Mesodermal cell (in vitro differentiated cells): ENCODE data around the gene GPC5.
"Not testable (repeated sequence)": the region's sequence is repeated elsewhere in the genome, so short reads cannot be mapped to it uniquely, and the experiment has no call there.

Experiments used
- H3K27ac ChIP-seq: 2 replicates; pipeline ENCODE4 v1.7.0; 2013; ENCODE audit warnings: mild to moderate bottlenecking, low read depth, low read length, moderate library complexity; ENCODE audit not compliant: severe bottlenecking
- H3K36me3 ChIP-seq: 2 replicates; pipeline ENCODE4 v1.7.1; 2013; ENCODE audit warnings: mild to moderate bottlenecking, low read length, moderate library complexity; ENCODE audit not compliant: control insufficient read depth, insufficient read depth
- H3K4me1 ChIP-seq: one replicate; pipeline ENCODE4 v1.7.1; 2013; ENCODE audit warnings: mild to moderate bottlenecking, low read length; ENCODE audit not compliant: insufficient read depth, control insufficient read depth, poor library complexity, severe bottlenecking
- H3K4me3 ChIP-seq: 2 replicates; pipeline ENCODE4 v1.7.0; 2013; ENCODE audit warnings: low read length, control low read depth, mild to moderate bottlenecking; ENCODE audit not compliant: insufficient read depth, poor library complexity, severe bottlenecking; ENCODE audit errors: extremely low read depth
- H3K9me3 ChIP-seq: 2 replicates; pipeline ENCODE4 v1.7.1; 2013; ENCODE audit warnings: mild to moderate bottlenecking, low read length, moderate library complexity; ENCODE audit not compliant: control insufficient read depth
- WGBS, 2 experiments: methylation state at CpG; one replicate each; pipeline ENCODE4 v1.1.5; 2013; ENCODE audit warnings: missing lambda C conversion rate in 2 of 2; ENCODE audit not compliant: insufficient coverage in 2 of 2; 5-methylcytosine and 5-hydroxymethylcytosine counted together

Gene GPC5

DNA sequence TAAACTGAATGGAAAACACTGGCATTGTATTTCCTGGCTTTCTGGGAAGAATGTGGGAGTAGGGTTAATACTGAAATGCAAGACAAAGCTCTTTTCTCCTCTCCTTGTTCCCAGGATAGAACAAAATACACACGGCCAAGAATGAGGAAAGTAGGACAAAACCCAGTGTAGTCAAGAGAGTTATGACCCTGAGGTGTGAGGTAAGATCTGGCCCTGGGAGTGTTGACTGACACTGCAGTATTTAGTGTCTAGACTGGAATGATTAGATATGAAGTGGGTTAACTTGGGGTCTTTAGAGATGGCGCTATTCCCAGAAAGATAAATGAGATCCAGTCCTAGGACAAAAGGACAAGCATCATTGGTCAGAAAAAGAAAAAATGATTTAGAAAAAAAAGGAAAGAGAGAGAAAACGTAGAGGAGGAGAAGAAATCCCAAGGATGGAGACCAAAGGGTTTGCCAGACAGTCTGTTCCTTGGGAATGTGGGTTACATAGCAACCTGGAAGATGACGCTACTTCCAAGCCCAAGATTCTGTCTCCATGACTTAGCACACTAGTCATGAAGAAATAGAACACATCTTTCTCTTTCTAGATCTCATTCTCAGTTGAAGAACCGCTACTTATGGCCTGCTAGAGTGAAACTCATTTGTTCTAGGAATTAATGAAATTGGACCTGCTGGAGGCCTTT is 1284.6 kb downstream of the GPC5 start:
- Histone ChIP-seq H3K9me3 (no peaks in the 10 kb centered on the region), H3K27ac (no peak overlapping the region), H3K36me3 (no peaks in the 10 kb centered on the region), H3K4me1 (no peaks in the 10 kb centered on the region), H3K4me3 (no peak overlapping the region)
- WGBS, 2 experiments: 78 to 88% methylated on average over 2 of the region's 5 CpGs

DNA sequence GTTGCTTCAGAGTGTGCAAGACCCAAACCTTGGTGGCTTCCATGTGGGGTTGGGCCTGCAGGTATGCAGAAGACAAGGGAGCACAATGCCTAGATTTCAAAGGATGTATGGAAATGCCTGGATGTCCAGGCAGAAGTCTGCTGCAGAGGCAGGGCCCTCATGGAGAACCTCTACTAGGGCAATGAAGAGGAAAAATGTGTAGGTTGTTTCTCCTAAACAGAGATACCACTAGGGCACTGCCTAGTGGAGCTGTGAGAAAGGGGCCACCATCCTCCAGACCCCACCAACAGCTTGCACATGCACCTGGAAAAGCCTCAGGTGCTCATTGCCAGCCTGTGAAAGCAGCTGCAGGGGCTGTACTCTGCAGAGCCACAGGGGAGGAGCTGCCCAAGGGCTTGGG is 1295.6 kb downstream of the GPC5 start:
- Histone ChIP-seq H3K27ac (no peak overlapping the region), H3K9me3 (no peaks in the 10 kb centered on the region), H3K36me3 (no peaks in the 10 kb centered on the region), H3K4me1 (no peaks in the 10 kb centered on the region), H3K4me3 (no peak overlapping the region)

DNA sequence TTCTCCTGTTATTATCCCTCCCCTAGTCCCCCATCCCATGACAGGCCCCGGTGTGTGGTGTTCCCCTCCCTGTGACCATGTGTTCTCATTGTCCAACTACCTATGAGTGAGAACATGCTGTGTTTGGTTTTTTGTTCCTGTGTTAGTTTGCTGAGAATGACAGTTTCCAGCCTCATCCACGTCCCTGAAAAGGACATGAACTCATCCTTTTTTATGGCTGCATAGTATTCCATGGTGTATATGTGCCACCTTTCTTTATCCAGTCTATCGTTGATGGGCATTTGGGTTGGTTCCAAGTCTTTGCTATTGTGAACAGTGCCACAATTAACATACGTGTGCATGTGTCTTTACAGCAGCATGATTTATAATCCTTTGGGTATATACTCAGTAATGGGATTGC is 1297.4 kb downstream of the GPC5 start:
- WGBS, 2 experiments: 84 to 100% methylated on average over 1 to 2 of the region's 4 CpGs
- not testable (repeated sequence) for H3K36me3 ChIP-seq, H3K4me3 ChIP-seq, H3K27ac ChIP-seq, H3K9me3 ChIP-seq, H3K4me1 ChIP-seq

DNA sequence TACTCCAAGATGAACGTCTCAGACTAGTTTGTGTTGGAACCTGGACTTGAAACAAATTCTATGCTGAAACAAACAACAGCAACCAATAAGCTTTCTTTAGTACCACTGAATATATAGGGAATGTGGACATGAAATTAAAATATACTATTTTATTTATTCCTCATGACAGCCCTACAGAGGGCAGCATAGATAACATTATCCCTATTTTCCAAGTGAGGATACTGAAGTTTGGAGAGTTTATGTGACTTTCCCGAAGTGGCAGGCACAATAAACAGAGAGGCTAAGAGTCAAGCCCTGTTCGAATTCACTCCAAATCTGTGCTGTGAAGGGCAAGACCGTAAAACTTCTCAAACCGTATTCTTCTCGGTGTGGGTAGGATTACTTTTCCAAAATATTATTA is 1318.3 kb downstream of the GPC5 start:
- Histone ChIP-seq H3K27ac (no peak overlapping the region), H3K9me3 (no peaks in the 10 kb centered on the region), H3K4me1 (no peaks in the 10 kb centered on the region), H3K36me3 (no peaks in the 10 kb centered on the region), H3K4me3 (no peak overlapping the region)
- 78 to 93% methylated on average over 3 of the region's 6 CpGs for WGBS, 2 experiments

DNA sequence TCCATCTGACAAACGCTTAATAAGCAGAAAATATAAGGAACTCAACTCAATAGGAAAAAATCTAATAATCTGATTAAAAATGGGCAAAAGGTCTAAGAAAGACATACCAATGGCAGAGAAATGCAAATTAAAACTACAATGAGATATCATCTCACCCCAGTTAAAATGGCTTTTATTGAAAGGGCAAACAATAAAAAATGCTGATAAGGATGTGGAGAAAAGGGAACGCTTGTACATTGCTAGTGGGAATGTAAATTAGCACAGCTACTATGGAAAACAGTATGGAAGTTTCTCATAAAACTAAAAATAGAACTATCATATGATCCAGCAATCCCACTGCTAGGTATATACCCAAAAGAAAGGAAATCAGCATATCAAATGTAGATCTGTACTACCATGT is 1319.4 kb downstream of the GPC5 start:
- Histone ChIP-seq H3K4me3 (no peak overlapping the region), H3K27ac (no peak overlapping the region), H3K9me3 (no peaks in the 10 kb centered on the region), H3K36me3 (no peaks in the 10 kb centered on the region), H3K4me1 (no peaks in the 10 kb centered on the region)
- WGBS, 2 experiments: no CpG with 5 or more reads among the region's 2 CpGs

DNA sequence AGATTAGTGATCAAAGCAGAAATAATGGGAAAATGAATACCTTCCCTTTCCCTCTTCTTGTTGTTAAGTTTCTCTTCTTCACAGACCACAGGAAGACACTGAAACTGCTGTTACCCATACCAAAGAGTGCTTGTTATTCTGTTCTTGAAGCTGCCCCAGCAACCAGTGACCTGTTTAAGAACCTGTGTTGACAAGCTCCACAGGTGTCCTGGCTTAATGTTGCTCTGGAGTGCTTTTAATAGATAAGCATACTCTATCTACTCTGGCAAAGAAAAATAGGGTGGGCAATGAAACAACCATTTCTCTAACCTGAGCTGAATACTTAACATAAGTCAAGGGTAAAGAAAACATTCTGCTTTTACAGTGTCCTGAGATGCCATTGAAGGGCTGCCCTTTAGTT is 1321.4 kb downstream of the GPC5 start:
- Histone ChIP-seq H3K36me3 (no peaks in the 10 kb centered on the region), H3K4me3 (no peak overlapping the region), H3K4me1 (no peaks in the 10 kb centered on the region), H3K27ac (no peak overlapping the region), H3K9me3 (no peaks in the 10 kb centered on the region)

DNA sequence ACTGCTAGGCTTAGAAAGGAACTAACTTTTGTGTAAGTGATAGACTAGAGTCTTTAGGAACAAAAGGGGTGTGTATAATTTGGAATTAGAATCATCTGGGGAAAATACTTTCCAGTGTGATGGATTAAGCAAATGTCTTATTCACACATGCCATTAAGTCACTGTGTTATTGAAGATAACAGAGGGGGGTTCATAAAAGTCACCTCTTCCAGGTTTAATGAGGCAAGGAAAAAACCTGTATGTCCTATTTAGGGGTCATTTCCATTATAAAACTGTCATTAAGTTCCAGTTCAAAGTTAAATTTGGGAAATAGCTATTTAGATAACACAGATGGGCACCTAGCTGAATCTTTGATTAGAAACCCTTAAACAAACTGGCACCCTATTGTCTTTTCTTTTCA is 1323.2 kb downstream of the GPC5 start:
- Histone ChIP-seq H3K4me1 (no peaks in the 10 kb centered on the region), H3K9me3 (no peaks in the 10 kb centered on the region), H3K36me3 (no peaks in the 10 kb centered on the region), H3K27ac (no peak overlapping the region), H3K4me3 (no peak overlapping the region)

DNA sequence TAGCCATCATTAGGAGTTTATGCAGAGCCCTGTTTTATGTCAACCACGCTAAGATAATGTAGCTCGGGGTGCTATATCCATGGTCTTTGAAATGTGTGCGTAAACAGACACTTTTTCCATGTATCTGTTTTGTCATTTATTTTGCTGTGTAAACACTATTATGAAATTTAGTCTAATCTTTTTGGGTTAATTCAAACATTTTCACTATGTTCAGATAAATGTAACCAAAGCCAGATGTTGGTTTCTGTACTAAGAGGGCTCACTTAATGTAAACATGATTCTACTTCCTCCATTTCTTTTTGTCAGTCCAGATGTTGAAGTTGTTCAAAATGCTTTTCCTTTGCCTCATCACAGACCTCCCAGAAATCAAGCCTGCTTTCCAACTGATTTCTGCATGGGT is 1328.7 kb downstream of the GPC5 start:
- H3K4me1 ChIP-seq: no peaks in the 10 kb centered on the region
- H3K4me3 ChIP-seq: no peak overlapping the region
- WGBS, 2 experiments: 100% methylated on average over 2 of the region's 3 CpGs; no CpG with 5 or more reads in 1 of the 2 experiments
- no peaks in the 10 kb centered on the region for H3K9me3 ChIP-seq
- no peak overlapping the region for H3K27ac ChIP-seq
- H3K36me3 ChIP-seq: no peaks in the 10 kb centered on the region

DNA sequence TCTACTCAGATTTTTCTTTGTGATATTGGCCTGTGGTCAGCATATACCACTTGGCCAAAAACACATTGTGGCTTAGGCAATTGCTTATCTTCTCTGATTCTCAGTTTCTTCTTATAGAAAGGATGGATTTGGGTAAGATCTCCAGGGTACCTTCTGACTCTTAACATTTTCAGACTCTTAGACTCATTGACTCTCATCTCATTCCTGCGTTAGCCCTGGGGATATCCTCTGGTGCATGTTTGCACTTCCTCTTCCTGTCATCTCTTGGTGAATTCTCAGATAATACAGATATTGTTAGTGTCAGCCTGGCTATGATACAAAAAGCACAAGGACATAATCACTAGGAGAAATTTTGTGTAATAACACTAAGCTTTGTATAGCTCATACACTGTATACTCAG is 1335.6 kb downstream of the GPC5 start:
- H3K4me3 ChIP-seq: no peak overlapping the region
- peaks cover 3% of the 10 kb centered on the region for H3K9me3 ChIP-seq
- no peaks in the 10 kb centered on the region for H3K36me3 ChIP-seq
- WGBS, 2 experiments: no CpG with 5 or more reads among the region's 1 CpG
- no peak overlapping the region for H3K27ac ChIP-seq
- no peaks in the 10 kb centered on the region for H3K4me1 ChIP-seq

DNA sequence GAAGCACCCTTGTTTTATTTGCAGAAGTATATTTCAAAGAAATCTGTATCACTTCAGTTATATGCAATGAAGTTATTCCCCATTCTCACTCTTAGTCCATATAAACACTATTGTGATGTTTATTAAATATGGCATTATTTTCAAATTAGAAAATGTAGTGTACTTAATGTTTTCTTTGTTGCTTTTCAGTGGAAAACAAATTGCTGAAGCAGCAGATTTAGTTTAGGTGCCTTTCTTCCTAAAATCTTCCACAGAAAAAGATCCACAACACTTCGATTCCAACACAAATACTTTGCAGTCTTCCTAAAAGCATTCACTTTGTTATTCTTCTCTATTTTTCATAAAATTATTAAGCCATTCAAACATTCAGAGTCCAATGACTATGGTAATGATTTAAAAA is 1336.1 kb downstream of the GPC5 start:
- no peaks in the 10 kb centered on the region for H3K36me3 ChIP-seq
- H3K27ac ChIP-seq: no peak overlapping the region
- no peaks in the 10 kb centered on the region for H3K4me1 ChIP-seq
- WGBS, 2 experiments: 100% methylated on average over 1 of the region's 1 CpG; no CpG with 5 or more reads in 1 of the 2 experiments
- H3K4me3 ChIP-seq: no peak overlapping the region
- peaks cover 3% of the 10 kb centered on the region for H3K9me3 ChIP-seq

DNA sequence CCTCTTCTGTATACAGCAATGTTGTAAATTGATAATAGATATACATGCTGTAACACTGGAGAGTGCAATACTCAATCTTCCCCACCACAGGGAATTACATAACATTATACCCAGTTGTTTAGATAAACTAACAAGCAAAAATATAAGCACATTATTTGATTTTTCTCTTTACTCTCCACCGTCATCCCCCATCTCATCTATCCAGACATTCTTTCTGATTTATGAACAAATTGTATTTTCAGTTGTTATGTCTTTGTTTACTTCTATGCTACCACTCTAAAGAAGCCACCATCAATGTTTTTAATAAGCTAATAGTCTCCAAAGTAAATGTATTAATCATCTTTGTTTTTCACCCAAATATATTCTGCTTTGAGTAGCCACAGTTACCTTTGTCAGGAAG is 1337.5 kb downstream of the GPC5 start:
- no peaks in the 10 kb centered on the region for H3K36me3 ChIP-seq
- WGBS, 2 experiments: no CpG with 5 or more reads among the region's 1 CpG
- H3K9me3 ChIP-seq: peaks cover 3% of the 10 kb centered on the region
- no peak overlapping the region for H3K27ac ChIP-seq
- no peak overlapping the region for H3K4me3 ChIP-seq
- H3K4me1 ChIP-seq: no peaks in the 10 kb centered on the region
